WTC11 (cell line): ENCODE data around the gene SLC8A1. TPM values are rescaled to one million over a fixed set of nuclear protein-coding genes. Genes with fewer than 3 reads are reported as not detected.

ENCODE experiments used
- ATAC-seq: fragments of 200-7000 bp; cut with Tn5 transposase; 2 replicates; pipeline ENCODE4 v1.10.0; 2021; ENCODE audit warnings: mild to moderate bottlenecking, moderate library complexity
- CTCF ChIA-PET: fragments of 300-600 bp; sonication (Branson Sonifier 250); formaldehyde crosslinking; loops from one replicate; lab custom pipeline; 2021; ENCODE audit warnings: antibody characterized with exemption; lab: Charles Lee
- POLR2A ChIA-PET: fragments of 350-600 bp; sonication (Branson Sonifier 250); formaldehyde crosslinking; loops from one replicate; lab custom pipeline; 2021; ENCODE audit warnings: antibody characterized with exemption; lab: Charles Lee
- DNase-seq: peaks from one replicate; pipeline ENCODE4 v3.0.0; 2021; ENCODE audit warnings: low spot score
- H3K27ac Mint-ChIP-seq: 2 replicates; pipeline ENCODE4 v1.8.0; 2021; ENCODE audit warnings: mixed read lengths
- H3K27me3 Mint-ChIP-seq: 2 replicates; pipeline ENCODE4 v1.8.0; 2021; ENCODE audit warnings: low read depth, mild to moderate bottlenecking, moderate library complexity, mixed read lengths
- H3K36me3 Mint-ChIP-seq: 2 replicates; pipeline ENCODE4 v1.8.0; 2021; ENCODE audit warnings: mixed read lengths
- H3K4me1 Mint-ChIP-seq: 2 replicates; pipeline ENCODE4 v1.8.0; 2022; ENCODE audit warnings: mixed read lengths
- H3K4me3 Mint-ChIP-seq: 2 replicates; pipeline ENCODE4 v1.8.0; 2021; ENCODE audit warnings: mild to moderate bottlenecking, moderate library complexity, mixed read lengths
- H3K9me3 Mint-ChIP-seq: 2 replicates; pipeline ENCODE4 v1.8.0; 2021; ENCODE audit warnings: mixed read lengths
- ATF1 ChIP-seq: sonication (generic); formaldehyde crosslinking; IDR thresholded peaks from 2 replicates; pipeline ENCODE4 v1.8.1; 2023; ENCODE audit warnings: mild to moderate bottlenecking, moderate library complexity, missing genetic modification reagents
- CREM ChIP-seq: sonication (generic); formaldehyde crosslinking; IDR thresholded peaks from 2 replicates; pipeline ENCODE4 v1.8.1; 2022; ENCODE audit warnings: mild to moderate bottlenecking, missing genetic modification reagents, moderate library complexity
- ESRRA ChIP-seq: sonication (generic); formaldehyde crosslinking; IDR thresholded peaks from 2 replicates; pipeline ENCODE4 v1.8.1; 2022; ENCODE audit warnings: mild to moderate bottlenecking, missing genetic modification reagents, borderline replicate concordance
- GTF2I ChIP-seq: fragments of 250-450 bp; sonication (Bioruptor Pico); conservative IDR thresholded peaks from 2 replicates; pipeline ENCODE4 v1.4.0; 2021; ENCODE audit warnings: mild to moderate bottlenecking
- HMGA2 ChIP-seq: fragments of 250-450 bp; sonication (Bioruptor Pico); IDR thresholded peaks from 2 replicates; pipeline ENCODE4 v1.4.0; 2021; ENCODE audit warnings: mild to moderate bottlenecking, moderate library complexity
- IRF2 ChIP-seq: sonication (generic); formaldehyde crosslinking; IDR thresholded peaks from 2 replicates; pipeline ENCODE4 v1.8.0; 2022; ENCODE audit warnings: low read depth, missing genetic modification reagents, borderline replicate concordance
- JUN ChIP-seq: sonication (generic); formaldehyde crosslinking; IDR thresholded peaks from 2 replicates; pipeline ENCODE4 v1.8.0; 2023; ENCODE audit warnings: mild to moderate bottlenecking, missing genetic modification reagents
- MXD4 ChIP-seq: fragments of 250-450 bp; sonication (Bioruptor Pico); IDR thresholded peaks from 2 replicates; pipeline ENCODE4 v1.8.0; 2021; ENCODE audit warnings: mild to moderate bottlenecking, moderate library complexity, borderline replicate concordance
- NFE2L1 ChIP-seq: sonication (generic); formaldehyde crosslinking; IDR thresholded peaks from 2 replicates; pipeline ENCODE4 v1.8.1; 2023; ENCODE audit warnings: missing genetic modification reagents
- NR1H2 ChIP-seq: sonication (generic); formaldehyde crosslinking; IDR thresholded peaks from 2 replicates; pipeline ENCODE4 v1.9.0; 2021; ENCODE audit warnings: mild to moderate bottlenecking, moderate library complexity, missing genetic modification reagents
- PREB ChIP-seq: sonication (generic); formaldehyde crosslinking; IDR thresholded peaks from 2 replicates; pipeline ENCODE4 v1.8.1; 2022; ENCODE audit warnings: mild to moderate bottlenecking, missing genetic modification reagents, moderate library complexity, borderline replicate concordance
- RELA ChIP-seq: sonication (generic); formaldehyde crosslinking; IDR thresholded peaks from 2 replicates; pipeline ENCODE4 v1.8.1; 2022; ENCODE audit warnings: missing genetic modification reagents, mild to moderate bottlenecking, borderline replicate concordance
- SMAD3 ChIP-seq: sonication (generic); formaldehyde crosslinking; IDR thresholded peaks from 2 replicates; pipeline ENCODE4 v1.8.0; 2022; ENCODE audit warnings: missing genetic modification reagents, mild to moderate bottlenecking, borderline replicate concordance
- SP1 ChIP-seq: sonication (generic); formaldehyde crosslinking; conservative IDR thresholded peaks from 2 replicates; pipeline ENCODE4 v1.8.1; 2022; ENCODE audit warnings: missing genetic modification reagents
- TCF7 ChIP-seq: sonication (generic); formaldehyde crosslinking; IDR thresholded peaks from 2 replicates; pipeline ENCODE4 v1.8.0; 2022; ENCODE audit warnings: mild to moderate bottlenecking, low read depth, missing genetic modification reagents, moderate library complexity
- TEAD1 ChIP-seq: sonication (generic); formaldehyde crosslinking; IDR thresholded peaks from 2 replicates; pipeline ENCODE4 v1.8.0; 2022; ENCODE audit warnings: mild to moderate bottlenecking, missing genetic modification reagents
- ZNF219 ChIP-seq: sonication (generic); formaldehyde crosslinking; IDR thresholded peaks from 2 replicates; pipeline ENCODE4 v1.8.0; 2023; ENCODE audit warnings: missing genetic modification reagents, mild to moderate bottlenecking, borderline replicate concordance
- ZNF232 ChIP-seq: sonication (generic); formaldehyde crosslinking; IDR thresholded peaks from 2 replicates; pipeline ENCODE4 v1.8.0; 2022; ENCODE audit warnings: mild to moderate bottlenecking, missing genetic modification reagents
- ZNF317 ChIP-seq: sonication (generic); formaldehyde crosslinking; IDR thresholded peaks from 2 replicates; pipeline ENCODE4 v1.8.1; 2023; ENCODE audit warnings: low read depth, mild to moderate bottlenecking, moderate library complexity, missing genetic modification reagents, borderline replicate concordance
- ZNF416 ChIP-seq: fragments of 250-450 bp; sonication (Bioruptor Pico); IDR thresholded peaks from 2 replicates; pipeline ENCODE4 v1.9.0; 2021; ENCODE audit warnings: mild to moderate bottlenecking, inconsistent platforms
- ZNF512 ChIP-seq: sonication (generic); formaldehyde crosslinking; IDR thresholded peaks from 2 replicates; pipeline ENCODE4 v1.8.1; 2022; ENCODE audit warnings: missing genetic modification reagents, borderline replicate concordance
- ZNF671 ChIP-seq: fragments of 250-450 bp; sonication (Bioruptor Pico); IDR thresholded peaks from 2 replicates; pipeline ENCODE4 v1.8.0; 2021; ENCODE audit warnings: mild to moderate bottlenecking
- total RNA-seq: library from RNA; stranded (reverse); gene quantifications from 3 replicates; pipeline ENCODE4 v1.2.3, GENCODE V29; 2021
- TF ChIP-seq, protein P1 (sequence below): sonication (generic); formaldehyde crosslinking; IDR thresholded peaks from 2 replicates; pipeline ENCODE4 v1.8.0; 2022; ENCODE audit warnings: mild to moderate bottlenecking, missing genetic modification reagents

The SLC8A1 gene
- total RNA-seq, 1 experiment from 2014 or later: 2.6 TPM

DNA sequence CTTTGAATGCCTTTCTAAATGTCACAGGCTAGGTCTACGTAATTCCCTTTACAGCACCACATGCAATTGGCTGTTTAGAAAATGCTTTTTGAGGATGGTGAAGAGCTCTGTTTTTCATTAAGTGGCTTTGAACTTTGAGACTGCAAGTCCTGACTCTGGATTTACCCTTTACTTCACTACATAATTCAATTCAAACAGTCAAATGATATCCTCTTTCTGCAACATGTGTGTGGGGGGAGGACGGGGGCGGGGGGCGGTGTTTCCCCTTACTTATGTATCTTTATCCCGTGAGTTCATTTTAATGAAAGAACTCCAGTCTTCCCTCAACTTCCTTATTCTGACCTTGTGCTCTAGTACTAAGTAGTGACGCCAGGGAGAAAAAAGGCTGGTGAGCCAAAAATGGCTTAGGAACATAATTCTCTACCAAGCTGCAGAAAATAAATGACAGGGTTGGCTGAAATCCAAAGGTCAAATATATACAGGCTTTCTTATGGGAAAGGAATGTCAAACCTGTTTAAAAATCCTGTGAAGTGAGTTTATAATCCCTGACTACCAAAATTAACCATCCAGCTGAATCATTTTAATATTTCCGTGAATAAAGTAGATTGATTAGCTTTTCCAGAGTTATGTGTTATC lies 119.6 kb downstream of the SLC8A1 start:
- H3K36me3 Mint-ChIP-seq: no peaks in the 10 kb centered on the region
- ChIA-PET POLR2A (interaction anchor here (0.6 kb wide), 1 partner anchor 10 kb away, joined by 4 read pairs; no protein-coding TSS in a partner anchor), CTCF (interaction anchor here (0.7 kb wide), 1 partner anchor 76 kb away, joined by 3 read pairs; no protein-coding TSS in a partner anchor)
- no peak for ATAC-seq
- no peak for TF ChIP-seq ZNF219
- TF ChIP-seq NR1H2 (CRISPR knock-in tag): no peak
- TF ChIP-seq ZNF416 (CRISPR knock-in tag): no peak
- no peak for TF ChIP-seq TEAD1 (CRISPR knock-in tag)
- no peak for TF ChIP-seq GTF2I (CRISPR knock-in tag)
- TF ChIP-seq RELA (CRISPR knock-in tag): no peak
- TF ChIP-seq NFE2L1 (CRISPR knock-in tag): no peak
- no peak for TF ChIP-seq SP1 (CRISPR knock-in tag)
- TF ChIP-seq JUN (CRISPR knock-in tag): no peak
- no peak for TF ChIP-seq IRF2 (CRISPR knock-in tag)
- TF ChIP-seq PREB: no peak
- TF ChIP-seq ZNF512 (CRISPR knock-in tag): no peak
- no peak for DNase-seq
- no peak overlapping the region for H3K4me3 Mint-ChIP-seq
- no peaks in the 10 kb centered on the region for H3K27me3 Mint-ChIP-seq
- 0 out of 2 replicates have a peak, but pooled peaks cover 4% of the 10 kb centered on the region for H3K4me1 Mint-ChIP-seq
- peaks cover 7% of the 10 kb centered on the region; the same call in 1 of the 2 replicates for H3K9me3 Mint-ChIP-seq
- H3K27ac Mint-ChIP-seq: no peak overlapping the region

GRCh38 chr2:40330096-40330495 lies 121.8 kb downstream of the SLC8A1 start:
- Mint-ChIP-seq H3K27me3 (no peaks in the 10 kb centered on the region), H3K9me3 (peaks cover 7% of the 10 kb centered on the region; the same call in 1 of the 2 replicates), H3K27ac (no peak overlapping the region), H3K4me1 (0 out of 2 replicates have a peak, but pooled peaks cover 4% of the 10 kb centered on the region), H3K4me3 (no peak overlapping the region), H3K36me3 (no peaks in the 10 kb centered on the region)
- DNase-seq: no peak
- no peak for ATAC-seq
- no peak for TF ChIP-seq SMAD3 (CRISPR knock-in tag)
- no peak for TF ChIP-seq NFE2L1 (CRISPR knock-in tag)
- no peak for TF ChIP-seq ZNF232 (CRISPR knock-in tag)
- TF ChIP-seq CREM (CRISPR knock-in tag): no peak
- TF ChIP-seq ATF1: no peak
- TF ChIP-seq ESRRA (CRISPR knock-in tag): no peak
- no peak for TF ChIP-seq TCF7
- no peak for TF ChIP-seq MXD4
- TF ChIP-seq ZNF317 (CRISPR knock-in tag): no peak
- no peak for TF ChIP-seq HMGA2 (CRISPR knock-in tag)
- no peak for TF ChIP-seq NR1H2 (CRISPR knock-in tag)
- TF ChIP-seq, protein P1, sequence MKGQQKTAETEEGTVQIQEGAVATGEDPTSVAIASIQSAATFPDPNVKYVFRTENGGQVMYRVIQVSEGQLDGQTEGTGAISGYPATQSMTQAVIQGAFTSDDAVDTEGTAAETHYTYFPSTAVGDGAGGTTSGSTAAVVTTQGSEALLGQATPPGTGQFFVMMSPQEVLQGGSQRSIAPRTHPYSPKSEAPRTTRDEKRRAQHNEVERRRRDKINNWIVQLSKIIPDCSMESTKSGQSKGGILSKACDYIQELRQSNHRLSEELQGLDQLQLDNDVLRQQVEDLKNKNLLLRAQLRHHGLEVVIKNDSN (CRISPR knock-in tag): no peak
- no peak for TF ChIP-seq ZNF671 (CRISPR knock-in tag)
- ChIA-PET CTCF (interaction anchor here (0.8 kb wide), 1 partner anchor 118 kb away, joined by 3 read pairs; no protein-coding TSS in a partner anchor), POLR2A (interaction anchor here (0.5 kb wide), 1 partner anchor 8 kb away, joined by 6 read pairs; no protein-coding TSS in a partner anchor)
